ENCODE data around the gene OR9Q1.
"Not testable (repeated sequence)": the region's sequence is repeated elsewhere in the genome, so short reads cannot be mapped to it uniquely, and the experiment has no call there.

DNA sequence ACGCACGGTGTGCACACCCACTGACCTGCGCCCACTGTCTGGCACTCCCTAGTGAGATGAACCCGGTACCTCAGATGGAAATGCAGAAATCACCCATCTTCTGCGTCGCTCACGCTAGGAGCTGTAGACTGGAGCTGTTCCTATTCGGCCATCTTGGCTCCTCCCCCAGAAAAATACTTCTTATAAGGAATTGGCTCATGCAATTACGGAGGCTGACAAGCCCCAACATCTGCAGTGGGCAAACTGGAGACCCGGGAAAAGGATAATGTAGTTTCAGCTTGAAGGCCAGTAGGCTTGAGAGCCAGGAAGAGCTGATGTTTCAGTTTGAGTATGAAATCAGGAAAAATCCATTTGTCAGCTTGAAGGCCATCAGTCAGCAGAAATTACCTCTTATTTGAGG lies 23.7 kb upstream of the OR9Q1 start:
- TF ChIP-seq, protein P1, sequence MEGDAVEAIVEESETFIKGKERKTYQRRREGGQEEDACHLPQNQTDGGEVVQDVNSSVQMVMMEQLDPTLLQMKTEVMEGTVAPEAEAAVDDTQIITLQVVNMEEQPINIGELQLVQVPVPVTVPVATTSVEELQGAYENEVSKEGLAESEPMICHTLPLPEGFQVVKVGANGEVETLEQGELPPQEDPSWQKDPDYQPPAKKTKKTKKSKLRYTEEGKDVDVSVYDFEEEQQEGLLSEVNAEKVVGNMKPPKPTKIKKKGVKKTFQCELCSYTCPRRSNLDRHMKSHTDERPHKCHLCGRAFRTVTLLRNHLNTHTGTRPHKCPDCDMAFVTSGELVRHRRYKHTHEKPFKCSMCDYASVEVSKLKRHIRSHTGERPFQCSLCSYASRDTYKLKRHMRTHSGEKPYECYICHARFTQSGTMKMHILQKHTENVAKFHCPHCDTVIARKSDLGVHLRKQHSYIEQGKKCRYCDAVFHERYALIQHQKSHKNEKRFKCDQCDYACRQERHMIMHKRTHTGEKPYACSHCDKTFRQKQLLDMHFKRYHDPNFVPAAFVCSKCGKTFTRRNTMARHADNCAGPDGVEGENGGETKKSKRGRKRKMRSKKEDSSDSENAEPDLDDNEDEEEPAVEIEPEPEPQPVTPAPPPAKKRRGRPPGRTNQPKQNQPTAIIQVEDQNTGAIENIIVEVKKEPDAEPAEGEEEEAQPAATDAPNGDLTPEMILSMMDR (conservative IDR thresholded peaks at IDR 0.05; ENCODE audit: low read length) = not testable (repeated sequence)
- not testable (repeated sequence) for TF ChIP-seq EZH2phosphoT487 (IDR thresholded peaks at IDR 0.05; ENCODE audit: borderline replicate concordance)

Data from Loucy (cell line).